GM06990 (cell line): ENCODE results near the gene PKD1.

Source experiments
- DNase-seq: peaks from one replicate; pipeline ENCODE4 v3.0.0-alpha.2; 2011; ENCODE audit not compliant: insufficient read length; ENCODE audit errors: extremely low read depth
- H3K27me3 ChIP-seq: replicated peaks from 2 replicates; pipeline ENCODE4 v1.6.0; 2011; ENCODE audit warnings: low read length; ENCODE audit not compliant: control insufficient read depth, insufficient read depth
- H3K36me3 ChIP-seq: 2 replicates; pipeline ENCODE4 v1.5.1; 2011; ENCODE audit warnings: low read length; ENCODE audit not compliant: control insufficient read depth, insufficient read depth
- H3K4me3 ChIP-seq: replicated peaks from 2 replicates; pipeline ENCODE4 v1.5.1; 2011; ENCODE audit warnings: low read depth, mild to moderate bottlenecking, control low read depth, low read length
- CTCF ChIP-seq: IDR thresholded peaks from 2 replicates; pipeline ENCODE4 v1.5.1; 2011; ENCODE audit warnings: low read length, control low read depth, mild to moderate bottlenecking, inconsistent platforms; ENCODE audit not compliant: insufficient read depth, poor library complexity, severe bottlenecking

The PKD1 gene

GRCh38 chr16:2064368-2064945, 71.2 kb downstream of the PKD1 start:
- no peak for TF ChIP-seq CTCF
- Histone ChIP-seq H3K27me3 (no peaks in the 10 kb centered on the region), H3K4me3 (no peak overlapping the region), H3K36me3 (peaks cover 26% of the 10 kb centered on the region)
- no peak for DNase-seq

GRCh38 chr16:2063861-2064260, 71.8 kb downstream of the PKD1 start:
- Histone ChIP-seq H3K27me3 (no peaks in the 10 kb centered on the region), H3K4me3 (no peak overlapping the region), H3K36me3 (peaks cover 26% of the 10 kb centered on the region)
- DNase-seq = no peak
- TF ChIP-seq CTCF = no peak

- no peak overlapping the region for H3K4me3 ChIP-seq
- DNase-seq = no peak
- no peaks in the 10 kb centered on the region for H3K27me3 ChIP-seq
- no peak for TF ChIP-seq CTCF
- H3K36me3 ChIP-seq = peaks cover 26% of the 10 kb centered on the region
Measured at GRCh38 chr16:2062801-2063200, 72.9 kb downstream of the PKD1 start.

DNA sequence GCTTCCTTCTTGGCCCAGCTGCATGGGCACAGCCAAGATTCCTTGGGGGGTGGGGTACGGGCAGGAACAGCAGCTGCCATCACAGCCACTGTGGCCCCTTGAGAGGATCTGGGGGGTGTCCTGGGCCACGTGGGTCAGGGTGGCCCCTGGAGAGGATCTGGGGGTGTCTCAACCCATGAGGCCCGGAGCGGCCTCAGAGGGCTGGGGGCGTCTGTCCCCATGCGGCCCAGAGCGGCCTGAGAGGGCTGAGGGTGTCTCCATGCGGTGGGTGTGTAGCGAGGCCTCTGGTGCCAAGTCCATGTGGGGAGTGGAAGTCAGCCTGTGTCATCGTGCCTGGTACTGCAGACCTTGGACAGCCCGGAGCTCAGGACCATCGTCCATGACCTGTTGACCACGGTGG, 74.2 kb downstream of the PKD1 start:
- peaks cover 29% of the 10 kb centered on the region for H3K36me3 ChIP-seq
- DNase-seq = no peak
- no peaks in the 10 kb centered on the region for H3K27me3 ChIP-seq
- no peak overlapping the region for H3K4me3 ChIP-seq
- no peak for TF ChIP-seq CTCF

DNA sequence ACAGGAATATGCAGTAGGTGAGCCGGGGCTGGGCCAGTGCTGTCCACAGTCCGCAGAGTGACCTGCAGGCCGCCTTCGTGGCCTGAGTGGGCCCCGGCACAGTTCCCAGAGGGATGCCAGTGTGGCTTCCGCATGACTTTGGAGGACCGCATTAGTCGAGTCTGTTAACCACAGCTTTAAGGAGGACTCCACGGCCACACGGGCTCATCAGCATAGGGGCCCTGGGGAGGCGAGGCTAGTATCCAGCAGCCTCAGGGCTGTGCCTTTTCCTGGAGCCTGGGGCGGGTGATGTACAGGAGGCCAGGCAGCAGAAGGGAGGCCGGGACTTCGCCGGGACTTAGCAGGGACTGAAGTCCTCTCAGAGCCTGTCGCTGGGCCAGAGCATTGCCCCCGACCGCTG, 74.7 kb downstream of the PKD1 start:
- H3K4me3 ChIP-seq = no peak overlapping the region
- no peaks in the 10 kb centered on the region for H3K27me3 ChIP-seq
- DNase-seq = no peak
- TF ChIP-seq CTCF = no peak
- H3K36me3 ChIP-seq = peaks cover 26% of the 10 kb centered on the region

DNA sequence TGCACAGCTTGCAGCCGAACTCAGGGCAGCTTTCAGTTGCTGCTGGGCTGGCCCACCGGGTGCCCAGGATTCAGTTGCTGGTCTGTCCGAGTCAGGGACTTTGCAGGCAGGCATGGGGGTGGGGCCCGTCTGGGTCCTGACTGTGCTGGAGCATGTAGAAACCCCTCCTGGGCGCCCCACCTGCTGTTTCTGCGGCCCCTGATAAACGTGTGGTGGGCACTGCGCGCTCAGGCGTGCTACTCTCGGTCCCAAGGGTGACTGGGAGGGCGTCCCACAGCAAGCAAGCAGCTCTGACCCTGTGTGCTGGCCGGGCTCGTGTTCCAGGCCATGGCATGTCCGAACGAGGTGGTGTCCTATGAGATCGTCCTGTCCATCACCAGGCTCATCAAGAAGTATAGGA, 75.4 kb downstream of the PKD1 start:
- no peak overlapping the region for H3K4me3 ChIP-seq
- TF ChIP-seq CTCF = no peak
- no peak for DNase-seq

More for the DNA sequence above, 75.4 kb downstream of the PKD1 start:
- H3K36me3 ChIP-seq = peaks cover 19% of the 10 kb centered on the region
- H3K27me3 ChIP-seq = no peaks in the 10 kb centered on the region
